ENCODE data around the gene CCBE1.

The CCBE1 gene

DNA sequence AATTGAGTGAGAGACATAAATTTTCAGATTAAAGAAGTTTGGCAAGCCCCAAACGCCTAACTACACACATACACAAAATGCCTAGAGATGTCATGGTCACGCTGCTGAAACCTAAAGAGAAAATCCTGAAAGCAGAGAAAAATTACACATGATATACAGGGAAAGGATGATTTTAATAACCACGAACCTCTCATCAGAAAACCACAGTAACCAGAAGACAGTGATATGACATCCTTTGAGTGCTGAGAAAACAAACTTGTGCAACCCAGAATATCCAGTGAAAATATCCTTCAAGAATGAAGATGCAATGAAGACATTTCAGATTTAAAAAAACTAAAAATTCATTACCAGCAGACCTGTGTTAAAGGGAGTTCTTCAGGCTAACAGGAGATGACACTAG, 215.8 kb downstream of the CCBE1 start:
- DNase-seq: no peak

DNA sequence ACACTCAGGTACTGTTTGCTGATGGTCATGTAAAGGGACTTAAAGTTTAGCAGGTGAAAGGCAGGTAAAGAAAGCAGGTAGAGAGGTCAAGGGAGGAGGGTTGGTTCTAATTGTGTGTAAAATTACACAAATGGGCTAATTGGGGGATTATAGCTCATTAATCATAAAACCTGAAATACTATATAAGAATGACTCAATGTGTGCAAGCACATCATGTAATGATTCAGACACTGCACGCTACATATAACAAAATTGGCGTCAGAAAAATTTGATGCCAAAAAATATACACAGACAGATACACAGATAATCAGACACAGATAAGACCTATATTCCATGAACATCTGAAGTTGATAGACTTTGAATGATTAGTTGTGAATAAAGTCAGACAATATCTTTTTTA, 217.4 kb downstream of the CCBE1 start:
- DNase-seq: no peak

- no peak for DNase-seq
These were observed 218.6 kb downstream of the CCBE1 start for GRCh38 chr18:59478591-59478990.

DNA sequence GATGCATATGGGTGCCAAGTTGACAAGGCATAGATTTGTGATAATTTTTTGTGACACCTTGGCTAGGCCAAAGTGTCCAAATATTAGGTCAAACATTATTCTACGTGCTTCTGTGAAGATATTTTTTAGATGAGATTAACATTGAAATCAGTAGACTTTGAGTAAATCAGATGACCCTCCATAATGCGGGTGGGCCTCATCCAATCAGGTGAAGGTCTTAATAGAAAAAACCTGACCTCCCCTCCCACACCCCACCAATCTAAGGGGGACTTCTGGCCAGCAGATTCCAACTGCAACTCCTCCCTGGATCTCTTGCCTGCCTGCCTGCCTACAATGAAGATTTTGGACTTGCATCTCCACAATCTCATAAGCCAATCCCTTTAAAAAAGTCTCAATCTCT, 219.4 kb downstream of the CCBE1 start:
- no peak for DNase-seq

DNA sequence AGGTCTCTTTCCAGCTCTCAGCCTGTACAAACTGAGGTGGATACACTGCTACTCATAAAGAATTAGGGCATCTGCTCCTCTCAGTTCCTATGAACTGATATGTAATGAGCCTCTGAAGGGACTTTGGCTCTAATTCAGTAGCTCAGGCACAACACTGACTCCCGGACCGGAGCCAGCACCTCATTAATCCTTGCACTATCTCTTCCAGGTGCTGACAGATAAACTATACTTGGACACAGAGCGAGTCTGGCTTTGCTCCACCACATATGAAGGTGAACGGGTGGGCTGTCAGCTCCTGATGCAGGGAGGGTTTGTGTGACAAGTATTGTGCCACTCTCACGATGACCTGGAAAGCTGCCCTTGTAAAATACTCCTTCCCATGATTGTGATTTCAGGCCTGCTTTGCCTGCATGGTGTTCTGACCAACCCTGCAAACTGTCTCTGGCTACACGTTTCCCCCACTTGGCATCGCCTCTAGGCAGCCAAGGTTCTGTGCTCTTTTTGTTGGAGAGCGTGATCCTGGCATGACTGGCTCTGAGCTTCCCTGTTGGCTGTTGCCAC, 226.6 kb downstream of the CCBE1 start:
- DNase-seq: no peak

DNA sequence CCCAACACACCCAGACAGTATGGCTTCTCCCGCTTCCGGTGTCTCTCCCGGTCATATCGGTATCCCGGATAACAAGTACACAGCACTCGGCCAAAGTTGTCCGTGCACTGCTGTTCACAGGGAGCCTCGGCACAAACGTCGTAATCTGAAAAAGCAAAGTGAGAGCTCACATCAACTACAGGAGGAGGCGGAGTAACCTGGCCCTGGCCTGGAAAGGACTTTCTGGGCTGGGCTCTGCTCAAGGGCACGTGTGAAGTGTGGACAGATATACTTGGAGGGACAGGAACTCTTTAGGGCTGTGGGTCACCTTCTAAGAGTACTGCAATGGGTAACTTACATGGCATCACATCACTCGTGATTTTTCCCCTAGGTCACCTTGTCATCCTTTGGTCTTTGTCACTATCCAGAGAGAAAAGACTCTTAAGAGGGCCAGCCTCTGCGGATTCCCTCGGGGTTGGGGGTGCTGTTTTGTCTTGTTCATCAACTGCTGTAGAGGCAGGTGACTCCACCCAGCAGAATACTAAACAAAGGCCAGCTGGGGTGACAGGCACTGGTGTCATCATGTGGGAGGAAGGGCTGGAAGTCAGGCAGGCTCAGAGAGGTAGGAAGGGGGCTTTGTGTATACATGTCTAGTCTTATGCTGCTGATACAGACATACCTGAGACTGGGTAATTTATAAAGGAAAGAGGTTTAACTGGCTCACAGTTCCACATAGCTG, 227.6 kb downstream of the CCBE1 start:
- no peak for DNase-seq

- no peak for DNase-seq
These were observed 228.4 kb downstream of the CCBE1 start for GRCh38 chr18:59468821-59469220.

DNA sequence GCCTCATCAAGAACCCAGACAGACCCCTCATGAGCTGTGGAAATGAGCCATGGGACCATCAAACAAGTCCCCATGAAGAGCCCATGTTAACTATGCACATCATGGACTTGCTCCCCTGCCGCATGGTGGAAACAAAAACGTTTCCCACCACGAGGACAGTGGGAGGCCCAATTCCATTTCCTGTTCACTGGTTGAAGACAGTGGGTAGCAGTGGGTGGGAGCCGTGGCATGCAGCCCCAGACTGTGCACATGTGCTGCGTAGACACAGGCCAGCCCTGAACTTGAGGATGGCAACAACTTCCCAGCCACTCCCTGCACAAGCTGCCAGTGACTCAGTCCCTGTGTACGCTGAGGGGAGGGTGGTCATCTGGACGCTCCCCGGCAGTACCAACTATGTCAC, 229.7 kb downstream of the CCBE1 start:
- DNase-seq: no peak

GRCh38 chr18:59466980-59467379, 230.2 kb downstream of the CCBE1 start:
- DNase-seq: peak; percentile 65

DNA sequence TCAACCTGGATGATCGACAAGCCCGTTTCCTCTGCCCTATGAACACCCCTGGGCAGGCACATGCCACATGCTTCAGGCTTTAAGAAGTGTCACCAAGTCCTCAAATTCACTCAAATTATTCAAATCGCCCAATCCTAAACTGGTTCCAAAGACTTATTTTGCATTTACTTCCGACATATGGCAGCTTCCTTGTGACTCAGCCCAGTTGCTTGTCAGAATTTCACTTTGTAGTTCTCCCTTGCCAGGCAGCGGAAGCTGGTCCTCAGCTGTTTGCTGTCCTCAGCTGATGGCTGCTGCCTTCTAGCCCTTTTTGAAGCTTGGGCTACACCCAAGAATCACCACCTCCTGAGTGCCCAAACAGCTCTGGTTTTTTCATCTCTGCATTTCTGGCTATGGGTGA, 232.7 kb downstream of the CCBE1 start:
- no peak for DNase-seq

DNA sequence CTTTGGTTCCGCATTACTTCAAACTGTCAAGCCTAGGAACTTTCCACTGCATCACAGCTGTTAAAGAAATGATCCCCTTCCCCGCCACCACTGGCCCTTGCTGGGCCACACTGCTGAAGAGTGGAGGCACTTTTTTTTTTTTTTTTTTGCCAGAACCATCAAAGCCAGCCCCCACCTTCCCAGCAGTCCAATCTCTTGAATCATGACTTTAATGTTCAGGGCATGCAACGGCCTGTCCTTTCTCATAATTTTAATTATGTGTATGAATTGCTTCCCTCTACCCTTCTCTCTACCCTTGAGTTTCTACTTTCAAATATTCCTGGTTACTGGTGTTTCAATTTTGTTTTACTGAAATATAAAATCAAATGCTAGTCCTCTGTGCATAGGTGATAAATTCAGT, 236.1 kb downstream of the CCBE1 start:
- DNase-seq: no peak

DNA sequence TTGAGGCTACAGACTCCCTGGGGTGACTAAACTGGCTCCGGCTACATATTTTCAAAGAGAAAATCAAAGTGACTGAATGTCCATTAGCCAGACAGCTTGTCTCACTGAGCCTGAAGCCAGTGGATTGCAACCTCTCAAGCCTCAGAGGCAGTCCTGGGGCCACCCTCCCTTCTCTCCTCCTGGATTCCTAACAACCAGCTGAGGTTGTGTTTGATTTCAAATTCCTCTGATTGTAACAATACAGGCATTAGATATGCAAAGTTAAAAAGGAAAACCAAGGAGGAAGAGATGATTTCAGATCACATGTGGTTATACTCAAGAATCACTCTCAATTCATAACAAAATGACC, 237.2 kb downstream of the CCBE1 start:
- DNase-seq: no peak

DNA sequence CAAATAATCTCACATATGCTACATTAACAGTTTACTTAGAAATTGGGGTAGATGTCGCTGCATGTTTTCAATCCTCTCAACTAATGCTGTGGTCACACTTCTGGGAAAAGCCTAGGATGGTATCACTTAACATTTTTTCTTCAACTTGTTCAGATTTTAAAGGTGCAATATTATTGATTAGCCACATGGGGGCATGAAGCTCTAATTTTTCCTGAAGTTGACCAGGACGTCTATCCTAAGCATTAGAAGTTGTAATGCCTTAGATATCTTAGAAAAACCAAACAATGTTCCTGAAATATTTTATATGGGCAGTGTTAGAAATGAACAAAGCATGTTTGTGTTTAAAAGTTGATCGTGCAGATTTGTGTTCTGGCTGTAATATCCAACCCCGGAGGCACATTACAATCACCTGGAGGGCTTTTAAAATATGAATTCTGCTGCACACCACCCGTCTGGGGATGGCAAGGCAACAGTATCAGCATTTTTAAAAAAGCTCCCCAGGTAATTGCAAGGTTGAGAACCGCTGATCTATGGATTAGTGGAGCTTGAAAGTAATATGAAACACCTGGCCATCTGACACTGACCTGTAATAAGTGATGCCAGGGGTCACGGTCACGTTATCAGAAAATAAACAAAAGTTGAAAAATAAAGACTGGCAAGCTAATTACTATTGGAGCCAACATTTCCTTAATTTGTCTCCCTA, 237.7 kb downstream of the CCBE1 start:
- DNase-seq: peak; percentile 21

- DNase-seq: no peak
These were observed 238.6 kb downstream of the CCBE1 start for GRCh38 chr18:59458575-59458974.

DNA sequence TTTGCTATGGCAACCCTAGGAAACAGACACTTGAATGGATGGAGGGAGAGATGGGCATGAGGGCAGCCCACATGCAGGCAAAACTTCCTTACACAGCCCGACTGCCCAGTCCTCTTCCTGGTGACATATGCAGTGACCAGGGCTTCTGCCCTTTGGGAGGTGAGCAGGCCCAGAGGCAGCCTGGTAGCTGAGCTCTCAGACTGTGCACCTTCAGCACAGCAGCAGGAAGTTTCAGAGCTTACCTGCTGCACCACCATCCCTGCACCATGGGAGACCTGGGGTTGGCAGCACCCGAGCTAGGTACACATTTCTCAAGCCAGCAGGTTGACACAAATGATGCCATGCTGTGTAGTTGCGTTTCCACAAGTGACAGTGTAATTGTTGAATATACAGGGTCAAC, 240.6 kb downstream of the CCBE1 start:
- peak; percentile 56 for DNase-seq

GRCh38 chr18:59455728-59456276, 241.4 kb downstream of the CCBE1 start:
- DNase-seq: peak; percentile 89

DNA sequence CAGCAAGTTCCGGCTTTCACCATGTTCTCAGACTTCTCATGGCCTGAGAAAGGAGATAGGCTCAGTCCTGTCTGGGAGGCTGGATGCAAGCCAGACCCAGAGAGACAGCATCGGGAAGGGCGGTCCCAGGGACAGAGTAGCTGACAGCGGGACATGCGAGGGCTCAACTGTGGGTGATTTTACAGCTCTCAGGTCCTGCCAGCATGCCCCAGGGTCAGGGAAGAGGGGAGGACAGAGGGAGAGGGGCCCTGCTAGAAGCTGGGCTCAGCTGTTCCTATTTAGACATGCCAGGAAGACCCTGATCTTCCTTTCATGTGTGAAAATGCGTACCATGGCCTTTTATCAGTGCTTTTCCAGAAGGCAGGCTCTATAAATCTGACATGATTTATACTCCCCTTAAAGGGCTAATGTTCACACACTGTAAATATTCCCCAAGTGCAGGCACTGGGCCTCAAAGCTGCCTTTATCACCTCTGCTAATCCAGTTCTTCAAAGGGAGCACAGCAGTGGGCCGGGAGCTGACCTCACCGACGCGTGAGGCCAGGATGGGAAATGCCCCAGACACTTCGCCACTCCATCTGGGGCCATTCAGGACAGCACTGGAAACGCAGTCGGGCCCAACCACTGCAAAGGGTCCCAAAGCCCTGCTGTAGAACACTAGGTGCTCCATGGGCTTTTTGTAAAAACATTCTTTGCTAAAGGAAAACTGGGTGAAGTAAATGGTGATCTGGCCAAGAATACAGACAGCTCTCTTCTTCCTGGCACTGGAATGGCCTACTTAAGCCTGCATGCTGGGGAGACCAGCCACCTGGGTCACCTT, 242.1 kb downstream of the CCBE1 start:
- peak; percentile 23 for DNase-seq

- no peak for DNase-seq
These were observed 243.7 kb downstream of the CCBE1 start for GRCh38 chr18:59453468-59453961.

DNA sequence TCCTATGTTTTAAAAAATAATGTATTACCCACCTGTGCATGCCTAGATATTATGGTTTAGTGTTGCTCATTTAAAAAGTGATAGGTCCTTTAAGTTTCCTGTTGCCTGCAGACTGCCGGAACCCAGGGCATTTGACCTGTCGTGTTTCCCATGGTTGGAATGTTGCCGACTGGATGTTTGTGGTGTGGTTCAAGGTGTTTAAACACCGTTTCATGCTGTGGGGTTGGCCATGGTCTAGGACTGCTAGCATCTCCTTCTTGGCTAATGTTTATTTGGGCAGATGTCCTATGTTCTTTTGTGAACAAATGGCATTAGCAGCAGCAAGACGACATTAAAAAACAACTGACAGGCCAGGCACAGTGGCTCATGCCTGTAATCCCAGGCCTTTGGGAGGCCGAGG, 245.3 kb downstream of the CCBE1 start:
- no peak for DNase-seq

DNA sequence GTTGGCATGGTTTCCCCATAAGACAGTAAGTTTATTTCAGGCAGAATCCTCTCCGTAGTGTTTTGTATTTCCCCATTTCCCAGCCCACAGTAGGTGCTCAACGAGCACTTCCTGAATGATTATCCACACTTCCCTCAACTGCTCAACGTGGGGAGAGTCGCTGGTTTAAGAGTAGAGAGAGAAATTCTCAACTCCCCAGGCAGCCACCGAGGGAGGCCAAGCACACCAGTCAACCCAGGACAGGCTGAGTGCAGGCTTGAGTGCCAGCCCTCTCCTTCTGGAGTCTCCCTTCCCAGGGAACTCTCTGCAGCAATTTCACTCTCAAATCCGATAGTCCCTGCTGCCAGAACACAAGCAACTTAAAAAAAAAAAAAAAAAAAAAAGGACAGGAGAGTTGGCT, 246.2 kb downstream of the CCBE1 start:
- no peak for DNase-seq

- no peak for DNase-seq
These were observed 248.7 kb downstream of the CCBE1 start for GRCh38 chr18:59448546-59448945.

DNA sequence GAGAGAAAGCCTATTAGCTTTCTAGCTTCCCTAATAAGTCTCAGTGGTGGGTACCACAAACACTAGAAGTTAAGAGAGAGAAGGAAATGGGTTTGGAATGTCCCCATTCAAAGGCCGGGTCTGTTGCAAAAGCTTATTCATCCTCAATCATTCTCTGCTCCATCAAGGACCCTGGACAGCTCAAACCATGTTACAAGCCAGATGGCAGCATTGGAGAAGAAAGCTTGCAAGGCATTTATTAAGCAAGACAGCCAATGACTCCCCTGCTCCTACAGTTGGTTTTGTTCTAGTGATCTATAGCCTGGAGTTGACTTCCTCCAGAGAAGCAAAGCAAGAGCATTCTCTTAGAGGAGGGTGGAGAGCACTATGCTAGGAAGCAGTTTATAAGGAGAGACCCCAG, 251.2 kb downstream of the CCBE1 start:
- DNase-seq: no peak
